GM19468 (cell line): ENCODE results near the gene VTCN1.

Source experiments
- ATAC-seq: cut with Tn5 transposase; IDR thresholded peaks from one replicate; pipeline ENCODE4 v1.9.1; 2021; ENCODE audit warnings: mild to moderate bottlenecking, moderate library complexity, moderate number of reproducible peaks; ENCODE audit not compliant: unreplicated experiment; ENCODE audit errors: extremely low read depth

VTCN1 gene

GRCh38 chr1:117210386-117210785 is 341 bp downstream of the VTCN1 start:
- no peak for ATAC-seq

GRCh38 chr1:117209094-117209493 is 1.6 kb downstream of the VTCN1 start:
- no peak for ATAC-seq

GRCh38 chr1:117208580-117208979 is 2.1 kb downstream of the VTCN1 start:
- ATAC-seq = no peak

GRCh38 chr1:117205368-117205767 is 5.4 kb downstream of the VTCN1 start:
- ATAC-seq = no peak

- ATAC-seq = no peak
Observed at GRCh38 chr1:117201808-117202207, 8.9 kb downstream of the VTCN1 start.

- no peak for ATAC-seq
Observed at GRCh38 chr1:117198097-117198496, 12.6 kb downstream of the VTCN1 start.

GRCh38 chr1:117189726-117190125 is 21.0 kb downstream of the VTCN1 start:
- no peak for ATAC-seq

- ATAC-seq = no peak
Observed at GRCh38 chr1:117188816-117189437, 21.8 kb downstream of the VTCN1 start.

- no peak for ATAC-seq
Observed at GRCh38 chr1:117188170-117188815, 22.4 kb downstream of the VTCN1 start.

GRCh38 chr1:117183112-117183511 is 27.6 kb downstream of the VTCN1 start:
- no peak for ATAC-seq

- ATAC-seq = no peak
Observed at GRCh38 chr1:117182319-117182718, 28.4 kb downstream of the VTCN1 start.

- ATAC-seq = no peak
Observed at GRCh38 chr1:117181630-117182041, 29.1 kb downstream of the VTCN1 start.

- ATAC-seq = no peak
Observed at GRCh38 chr1:117180147-117180967, 30.4 kb downstream of the VTCN1 start.

GRCh38 chr1:117179471-117179870 is 31.3 kb downstream of the VTCN1 start:
- ATAC-seq = no peak

- ATAC-seq = no peak
Observed at GRCh38 chr1:117178756-117179155, 32.0 kb downstream of the VTCN1 start.

GRCh38 chr1:117177376-117177775 is 33.4 kb downstream of the VTCN1 start:
- no peak for ATAC-seq

GRCh38 chr1:117176579-117176978 is 34.1 kb downstream of the VTCN1 start:
- ATAC-seq = no peak

- no peak for ATAC-seq
Observed at GRCh38 chr1:117174851-117175250, 35.9 kb downstream of the VTCN1 start.

GRCh38 chr1:117173691-117174090 is 37.0 kb downstream of the VTCN1 start:
- no peak for ATAC-seq

- no peak for ATAC-seq
Observed at GRCh38 chr1:117173006-117173405, 37.7 kb downstream of the VTCN1 start.

GRCh38 chr1:117171900-117172511 is 38.7 kb downstream of the VTCN1 start:
- no peak for ATAC-seq
